H9 (cell line): ENCODE data around the gene HECW1. TPM values are rescaled to one million over a fixed set of nuclear protein-coding genes. Genes with fewer than 3 reads are reported as not detected.

Source experiments
- DNase-seq: peaks from one replicate; pipeline ENCODE4 v3.0.0-alpha.2; 2017
- H2AFZ ChIP-seq: one replicate; pipeline ENCODE4 v1.6.1; 2013; ENCODE audit warnings: mild to moderate bottlenecking, low read length, control low read depth, moderate library complexity
- H2AK5ac ChIP-seq: 2 replicates; pipeline ENCODE4 v1.6.1; 2013; ENCODE audit warnings: low read length, control low read depth, mixed read lengths; ENCODE audit not compliant: insufficient read length
- H2BK120ac ChIP-seq: one replicate; pipeline ENCODE4 v1.6.1; 2013; ENCODE audit warnings: low read depth, mild to moderate bottlenecking, low read length, control low read depth, inconsistent platforms; ENCODE audit not compliant: poor library complexity, severe bottlenecking
- H2BK12ac ChIP-seq: 2 replicates; pipeline ENCODE4 v1.6.1; 2013; ENCODE audit warnings: low read length, control low read depth, mixed read lengths, low read depth; ENCODE audit not compliant: insufficient read length
- H2BK15ac ChIP-seq: 2 replicates; pipeline ENCODE4 v1.6.1; 2013; ENCODE audit warnings: low read depth, low read length, control low read depth
- H2BK20ac ChIP-seq: one replicate; pipeline ENCODE4 v1.6.1; 2013; ENCODE audit warnings: low read depth, mild to moderate bottlenecking, low read length, control low read depth, inconsistent platforms; ENCODE audit not compliant: poor library complexity, severe bottlenecking
- H2BK5ac ChIP-seq: 2 replicates; pipeline ENCODE4 v1.6.1; 2013; ENCODE audit warnings: low read length, control low read depth, mixed read lengths; ENCODE audit not compliant: insufficient read length
- H3K14ac ChIP-seq: 2 replicates; pipeline ENCODE4 v1.6.1; 2013; ENCODE audit warnings: low read length, control low read depth; ENCODE audit not compliant: insufficient read depth
- H3K18ac ChIP-seq: 2 replicates; pipeline ENCODE4 v1.6.1; 2013; ENCODE audit warnings: low read depth, mild to moderate bottlenecking, mixed read lengths, low read length, control low read depth; ENCODE audit not compliant: insufficient read length
- H3K23ac ChIP-seq: 2 replicates; pipeline ENCODE4 v1.6.1; 2013; ENCODE audit warnings: low read length, control low read depth, mixed read lengths, low read depth; ENCODE audit not compliant: insufficient read length
- H3K23me2 ChIP-seq: 2 replicates; pipeline ENCODE4 v1.6.1; 2013; ENCODE audit warnings: low read depth, mild to moderate bottlenecking, mixed read lengths, low read length, control low read depth; ENCODE audit not compliant: insufficient read length, poor library complexity, severe bottlenecking
- H3K27ac ChIP-seq: 2 replicates; pipeline ENCODE4 v1.5.1; 2013; ENCODE audit warnings: low read length, control low read depth, mixed read lengths, low read depth; ENCODE audit not compliant: insufficient read length
- H3K27me3 ChIP-seq: 2 replicates; pipeline ENCODE4 v1.6.1; 2013; ENCODE audit warnings: low read length, control low read depth, inconsistent platforms; ENCODE audit not compliant: insufficient read depth
- H3K4ac ChIP-seq: 2 replicates; pipeline ENCODE4 v1.6.1; 2013; ENCODE audit warnings: low read depth, mild to moderate bottlenecking, control low read depth, inconsistent platforms, low read length, moderate library complexity
- H3K4me1 ChIP-seq: 2 replicates; pipeline ENCODE4 v1.6.1; 2013; ENCODE audit warnings: low read length, control low read depth, inconsistent platforms; ENCODE audit not compliant: insufficient read depth
- H3K4me2 ChIP-seq: 2 replicates; pipeline ENCODE4 v1.6.1; 2013; ENCODE audit warnings: low read length, control low read depth, mixed read lengths; ENCODE audit not compliant: insufficient read length, insufficient read depth
- H3K56ac ChIP-seq: 2 replicates; pipeline ENCODE4 v1.6.1; 2013; ENCODE audit warnings: low read depth, mild to moderate bottlenecking, mixed read lengths, low read length, control low read depth; ENCODE audit not compliant: insufficient read length
- H3K79me1 ChIP-seq: 2 replicates; pipeline ENCODE4 v1.6.1; 2013; ENCODE audit warnings: low read depth, mild to moderate bottlenecking, moderate library complexity, low read length, control low read depth, inconsistent platforms; ENCODE audit not compliant: insufficient read depth, poor library complexity, severe bottlenecking
- H3K79me2 ChIP-seq: 2 replicates; pipeline ENCODE4 v1.6.1; 2013; ENCODE audit warnings: low read length, control low read depth, inconsistent platforms; ENCODE audit not compliant: insufficient read depth
- H3K9ac ChIP-seq: 2 replicates; pipeline ENCODE4 v1.6.1; 2013; ENCODE audit warnings: low read length, control low read depth, mixed read lengths; ENCODE audit not compliant: insufficient read length; ENCODE audit errors: extremely low read depth
- H3K9me3 ChIP-seq: one replicate; pipeline ENCODE4 v1.6.1; 2013; ENCODE audit warnings: low read depth, low read length, inconsistent platforms; ENCODE audit not compliant: control insufficient read depth
- H3T11ph ChIP-seq: one replicate; pipeline ENCODE4 v1.6.1; 2013; ENCODE audit warnings: mild to moderate bottlenecking, low read length, control low read depth, inconsistent platforms
- H4K20me1 ChIP-seq: one replicate; pipeline ENCODE4 v1.6.1; 2013; ENCODE audit not compliant: control insufficient read depth, insufficient read length, insufficient read depth
- H4K5ac ChIP-seq: 2 replicates; pipeline ENCODE4 v1.6.1; 2013; ENCODE audit warnings: low read depth, mild to moderate bottlenecking, mixed read lengths, low read length, control low read depth; ENCODE audit not compliant: insufficient read length
- H4K8ac ChIP-seq: replicated peaks from 2 replicates; pipeline ENCODE4 v1.6.1; 2013; ENCODE audit warnings: low read length, control low read depth, mixed read lengths, low read depth; ENCODE audit not compliant: insufficient read length
- H4K91ac ChIP-seq: 2 replicates; pipeline ENCODE4 v1.6.1; 2013; ENCODE audit warnings: low read depth, mild to moderate bottlenecking, moderate library complexity, mixed read lengths, low read length, control low read depth; ENCODE audit not compliant: insufficient read length
- H3K27ac Mint-ChIP-seq, 3 experiments: 2 replicates in 2 of 3; 3 replicates in 1 of 3; pipeline ENCODE4 v1.8.0; 2020 to 2021; ENCODE audit warnings: mixed read lengths in 3 of 3, mild to moderate bottlenecking in 1 of 3, moderate library complexity in 1 of 3
- H3K27me3 Mint-ChIP-seq: 2 replicates; pipeline ENCODE4 v1.8.0; 2021; ENCODE audit warnings: low read depth, mild to moderate bottlenecking, moderate library complexity, mixed read lengths
- H3K36me3 Mint-ChIP-seq, 3 experiments: 2 replicates in 2 of 3; 3 replicates in 1 of 3; pipeline ENCODE4 v1.8.0; 2020 to 2021; ENCODE audit warnings: low read depth in 3 of 3, mixed read lengths in 3 of 3; ENCODE audit not compliant: insufficient read depth in 1 of 3
- H3K4me1 Mint-ChIP-seq, 2 experiments: 2 replicates each; pipeline ENCODE4 v1.8.0; 2020; ENCODE audit warnings: mixed read lengths in 2 of 2
- H3K4me3 Mint-ChIP-seq, 2 experiments: 2 replicates in 1 of 2; 3 replicates in 1 of 2; pipeline ENCODE4 v1.8.0; 2020 to 2021; ENCODE audit warnings: mild to moderate bottlenecking in 2 of 2, mixed read lengths in 2 of 2, moderate library complexity in 1 of 2
- H3K9me3 Mint-ChIP-seq, 2 experiments: 2 replicates in 1 of 2; 3 replicates in 1 of 2; pipeline ENCODE4 v1.8.0; 2020; ENCODE audit warnings: mild to moderate bottlenecking in 2 of 2, mixed read lengths in 2 of 2, moderate library complexity in 1 of 2
- WGBS: extraction: QIAGEN DNeasy Blood & Tissue Kit; methylation state at CpG from one replicate; pipeline ENCODE4 v1.1.7; 2013; ENCODE audit warnings: missing lambda C conversion rate, low lambda C conversion rate, mixed read lengths; ENCODE audit not compliant: insufficient read length; ENCODE audit errors: extremely low coverage; 5-methylcytosine and 5-hydroxymethylcytosine counted together
- total RNA-seq: library from RNA; stranded (reverse); gene quantifications from 2 replicates; pipeline ENCODE4 v1.2.1, GENCODE V29; 2021
- TF ChIP-seq, protein P1 (sequence below): fragments of 200-600 bp; sonication (generic); conservative IDR thresholded peaks from 3 replicates; pipeline ENCODE4 v1.8.0; 2021; ENCODE audit warnings: antibody characterized with exemption, mild to moderate bottlenecking

Gene HECW1
- total RNA-seq, 1 experiment from 2014 or later: 5.0 TPM

DNA sequence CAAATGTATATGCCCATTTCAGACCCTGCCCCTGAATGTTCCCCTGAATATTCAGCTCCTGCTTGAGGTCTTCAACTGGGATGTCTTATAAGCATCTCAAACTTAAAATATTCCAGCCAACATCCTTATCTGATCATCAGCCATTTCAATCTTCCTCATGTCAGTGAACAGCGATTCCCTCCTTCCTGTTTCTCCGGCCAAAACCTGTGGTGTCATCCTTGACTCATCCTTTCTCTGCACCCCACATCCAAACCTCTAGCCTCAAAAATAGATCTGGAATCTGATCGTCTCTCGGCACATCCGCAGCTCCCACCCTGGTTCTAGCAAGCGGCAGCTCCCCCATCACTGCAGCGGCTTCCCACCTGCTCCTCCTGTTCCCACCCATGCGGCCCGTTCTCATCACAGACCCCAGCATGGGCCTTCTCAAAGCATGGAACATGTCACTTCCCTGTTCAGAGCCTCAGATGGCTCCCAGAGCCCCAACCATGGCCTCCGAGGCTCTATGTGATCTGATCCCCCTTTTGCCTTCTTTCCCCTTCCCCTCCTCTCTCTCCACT lies 165.7 kb downstream of the HECW1 start:
- Mint-ChIP-seq H3K27me3 (no peaks in the 10 kb centered on the region; the same call in 1 of the 2 replicates), H3K4me3 (no peak overlapping the region), H3K4me1 (peaks cover 28 to 37% of the 10 kb centered on the region in 2 experiments), H3K27ac (peak overlapping the region in 1 of 3 experiments; percentile 58; a peak in 2 of 7 replicates), H3K9me3 (no peaks in the 10 kb centered on the region; a peak in 2 of 5 replicates), H3K36me3 (peaks cover 0 to 2% (median 0%) of the 10 kb centered on the region in 3 experiments; a peak in 2 of 7 replicates)
- Histone ChIP-seq H3K4ac (no peak overlapping the region), H4K5ac (no peak overlapping the region), H3K9me3 (no peaks in the 10 kb centered on the region), H2BK5ac (no peak overlapping the region), H2BK120ac (no peak overlapping the region), H3K79me1 (no peaks in the 10 kb centered on the region), H4K8ac (no peak overlapping the region), H2BK12ac (no peak overlapping the region), H3K14ac (no peak overlapping the region), H2BK20ac (no peak overlapping the region), H3K79me2 (no peaks in the 10 kb centered on the region), H3K18ac (no peak overlapping the region), H2AFZ (no peak overlapping the region), H3K27ac (no peak overlapping the region), H3K4me1 (0 out of 2 replicates have a peak, but pooled peaks cover 4% of the 10 kb centered on the region), H3K9ac (no peak overlapping the region), H3K4me2 (no peak overlapping the region), H3K56ac (no peak overlapping the region), H4K91ac (no peak overlapping the region), H2AK5ac (no peak overlapping the region), H2BK15ac (no peak overlapping the region), H3K23ac (no peak overlapping the region), H3K27me3 (no peaks in the 10 kb centered on the region), H3K23me2 (no peaks in the 10 kb centered on the region), H3T11ph (no peak overlapping the region), H4K20me1 (no peaks in the 10 kb centered on the region)
- DNase-seq: no peak
- no CpG with 5 or more reads among the region's 10 CpGs for WGBS
- TF ChIP-seq, protein P1, sequence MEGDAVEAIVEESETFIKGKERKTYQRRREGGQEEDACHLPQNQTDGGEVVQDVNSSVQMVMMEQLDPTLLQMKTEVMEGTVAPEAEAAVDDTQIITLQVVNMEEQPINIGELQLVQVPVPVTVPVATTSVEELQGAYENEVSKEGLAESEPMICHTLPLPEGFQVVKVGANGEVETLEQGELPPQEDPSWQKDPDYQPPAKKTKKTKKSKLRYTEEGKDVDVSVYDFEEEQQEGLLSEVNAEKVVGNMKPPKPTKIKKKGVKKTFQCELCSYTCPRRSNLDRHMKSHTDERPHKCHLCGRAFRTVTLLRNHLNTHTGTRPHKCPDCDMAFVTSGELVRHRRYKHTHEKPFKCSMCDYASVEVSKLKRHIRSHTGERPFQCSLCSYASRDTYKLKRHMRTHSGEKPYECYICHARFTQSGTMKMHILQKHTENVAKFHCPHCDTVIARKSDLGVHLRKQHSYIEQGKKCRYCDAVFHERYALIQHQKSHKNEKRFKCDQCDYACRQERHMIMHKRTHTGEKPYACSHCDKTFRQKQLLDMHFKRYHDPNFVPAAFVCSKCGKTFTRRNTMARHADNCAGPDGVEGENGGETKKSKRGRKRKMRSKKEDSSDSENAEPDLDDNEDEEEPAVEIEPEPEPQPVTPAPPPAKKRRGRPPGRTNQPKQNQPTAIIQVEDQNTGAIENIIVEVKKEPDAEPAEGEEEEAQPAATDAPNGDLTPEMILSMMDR: no peak
